HEK293T (cell line): ENCODE measurements around the gene LRRC37A2.
"Not testable (repeated sequence)": the region's sequence is repeated elsewhere in the genome, so short reads cannot be mapped to it uniquely, and the experiment has no call there.

Source experiments
- BHLHE40 ChIP-seq: fragments of 450-650 bp; IDR thresholded peaks from 2 replicates; pipeline ENCODE4 v1.6.1; 2016; ENCODE audit warnings: mild to moderate bottlenecking, moderate library complexity, borderline replicate concordance
- CTBP1 ChIP-seq: fragments of 450-650 bp; IDR thresholded peaks from 2 replicates; pipeline ENCODE4 v1.6.1; 2016; ENCODE audit warnings: borderline replicate concordance
- ELF4 ChIP-seq: fragments of 450-650 bp; IDR thresholded peaks from 2 replicates; pipeline ENCODE4 v1.6.1; 2017; ENCODE audit warnings: antibody characterized with exemption
- FOXA1 ChIP-seq: fragments of 450-650 bp; IDR thresholded peaks from 2 replicates; pipeline ENCODE4 v1.6.1; 2016; ENCODE audit warnings: mild to moderate bottlenecking
- FOXK2 ChIP-seq: fragments of 450-650 bp; IDR thresholded peaks from 2 replicates; pipeline ENCODE4 v1.6.1; 2016; ENCODE audit warnings: mild to moderate bottlenecking
- HDGF ChIP-seq: fragments of 450-650 bp; IDR thresholded peaks from 2 replicates; pipeline ENCODE4 v1.6.1; 2017; ENCODE audit warnings: antibody characterized with exemption, borderline replicate concordance
- L3MBTL2 ChIP-seq: fragments of 450-650 bp; conservative IDR thresholded peaks from 2 replicates; pipeline ENCODE4 v1.6.1; 2016; ENCODE audit warnings: mild to moderate bottlenecking
- LEF1 ChIP-seq: fragments of 450-650 bp; IDR thresholded peaks from 2 replicates; pipeline ENCODE4 v1.6.1; 2017; ENCODE audit warnings: mild to moderate bottlenecking, borderline replicate concordance
- NFRKB ChIP-seq: fragments of 450-650 bp; IDR thresholded peaks from 2 replicates; pipeline ENCODE4 v1.6.1; 2016; ENCODE audit warnings: mild to moderate bottlenecking, moderate library complexity
- PKNOX1 ChIP-seq: fragments of 450-650 bp; IDR thresholded peaks from 2 replicates; pipeline ENCODE4 v1.6.1; 2016
- SP1 ChIP-seq: fragments of 450-650 bp; IDR thresholded peaks from 2 replicates; pipeline ENCODE4 v1.6.1; 2017
- SUZ12 ChIP-seq: fragments of 450-650 bp; IDR thresholded peaks from 2 replicates; pipeline ENCODE4 v1.6.1; 2016; ENCODE audit warnings: mild to moderate bottlenecking
- TARDBP ChIP-seq: fragments of 450-650 bp; IDR thresholded peaks from 2 replicates; pipeline ENCODE4 v1.6.1; 2016
- ZNF384 ChIP-seq: fragments of 450-650 bp; IDR thresholded peaks from 2 replicates; pipeline ENCODE4 v1.6.1; 2016

GRCh38 chr17:46481310-46481709, 31.0 kb upstream of the LRRC37A2 start:
- not testable (repeated sequence) for TF ChIP-seq ELF4, SP1, ZNF384, TARDBP, LEF1, BHLHE40, SUZ12, NFRKB, L3MBTL2, FOXK2, PKNOX1, HDGF, CTBP1, FOXA1
